SK-N-MC (cell line): ENCODE measurements around the gene AKR1D1.

Experiments used
- EZH2 ChIP-seq: fragments of 200-600 bp; sonication (generic); IDR thresholded peaks from one replicate; pipeline ENCODE4 v1.6.1; 2017; ENCODE audit warnings: antibody characterized with exemption
- POLR2AphosphoS5 ChIP-seq: IDR thresholded peaks from 2 replicates; pipeline ENCODE4 v1.6.1; 2012; ENCODE audit warnings: mild to moderate bottlenecking, low read depth, low read length, borderline replicate concordance

DNA sequence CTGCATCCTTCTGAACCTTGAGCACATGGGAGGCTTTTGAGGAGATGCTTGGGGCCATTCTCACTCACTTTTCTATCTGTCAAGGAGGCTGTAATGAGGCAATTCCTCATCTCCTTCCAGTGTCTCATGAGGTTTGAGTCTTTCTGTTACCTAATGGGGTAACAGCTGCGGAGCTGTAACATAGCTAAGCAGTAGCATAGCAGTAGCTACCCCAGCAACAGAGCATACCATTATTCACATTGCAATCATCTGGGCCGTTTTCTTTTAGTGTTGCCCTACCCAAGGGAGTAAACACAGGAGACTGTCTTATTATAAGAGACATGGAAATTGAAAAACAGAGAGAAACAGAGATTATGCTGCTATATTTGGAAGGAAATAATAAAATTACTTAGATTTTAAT, 68.7 kb downstream of the AKR1D1 start:
- TF ChIP-seq EZH2 (no peak), POLR2AphosphoS5 (no peak)
